ENCODE measurements around the gene TIMP1.

- TF ChIP-seq, protein P1, sequence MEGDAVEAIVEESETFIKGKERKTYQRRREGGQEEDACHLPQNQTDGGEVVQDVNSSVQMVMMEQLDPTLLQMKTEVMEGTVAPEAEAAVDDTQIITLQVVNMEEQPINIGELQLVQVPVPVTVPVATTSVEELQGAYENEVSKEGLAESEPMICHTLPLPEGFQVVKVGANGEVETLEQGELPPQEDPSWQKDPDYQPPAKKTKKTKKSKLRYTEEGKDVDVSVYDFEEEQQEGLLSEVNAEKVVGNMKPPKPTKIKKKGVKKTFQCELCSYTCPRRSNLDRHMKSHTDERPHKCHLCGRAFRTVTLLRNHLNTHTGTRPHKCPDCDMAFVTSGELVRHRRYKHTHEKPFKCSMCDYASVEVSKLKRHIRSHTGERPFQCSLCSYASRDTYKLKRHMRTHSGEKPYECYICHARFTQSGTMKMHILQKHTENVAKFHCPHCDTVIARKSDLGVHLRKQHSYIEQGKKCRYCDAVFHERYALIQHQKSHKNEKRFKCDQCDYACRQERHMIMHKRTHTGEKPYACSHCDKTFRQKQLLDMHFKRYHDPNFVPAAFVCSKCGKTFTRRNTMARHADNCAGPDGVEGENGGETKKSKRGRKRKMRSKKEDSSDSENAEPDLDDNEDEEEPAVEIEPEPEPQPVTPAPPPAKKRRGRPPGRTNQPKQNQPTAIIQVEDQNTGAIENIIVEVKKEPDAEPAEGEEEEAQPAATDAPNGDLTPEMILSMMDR (conservative IDR thresholded peaks at IDR 0.05; ENCODE audit: low read length) = no peak
- TF ChIP-seq EZH2phosphoT487 (IDR thresholded peaks at IDR 0.05; ENCODE audit: borderline replicate concordance, low read depth, low read length) = no peak
These were observed 1.1 kb downstream of the TIMP1 start for GRCh38 chrX:47583240-47583861.
